ENCODE data around the gene USH2A.

USH2A gene

GRCh38 chr1:215595231-215595630, 828.0 kb downstream of the USH2A start:
- Histone ChIP-seq H3K27me3 (replicated peaks; ENCODE audit: control insufficient read depth, insufficient read depth, low read length) (no peaks in the 10 kb centered on the region), H3K4me3 (replicated peaks; ENCODE audit: low read depth, low read length) (no peak overlapping the region), H3K36me3 (ENCODE audit: control insufficient read depth, insufficient read depth, low read length) (no peaks in the 10 kb centered on the region; the same call in 1 of the 2 replicates)
- no peak for DNase-seq (ENCODE audit: extremely low read depth, insufficient read length)
- TF ChIP-seq CTCF (IDR thresholded peaks at IDR 0.05; ENCODE audit: insufficient read depth, low read length, poor library complexity, severe bottlenecking), result no peak

GRCh38 chr1:215594640-215595039, 828.6 kb downstream of the USH2A start:
- no peak overlapping the region for H3K4me3 ChIP-seq (replicated peaks; ENCODE audit: low read depth, low read length)
- no peaks in the 10 kb centered on the region; the same call in 1 of the 2 replicates for H3K36me3 ChIP-seq (ENCODE audit: control insufficient read depth, insufficient read depth, low read length)
- no peaks in the 10 kb centered on the region for H3K27me3 ChIP-seq (replicated peaks; ENCODE audit: control insufficient read depth, insufficient read depth, low read length)
- no peak for TF ChIP-seq CTCF (IDR thresholded peaks at IDR 0.05; ENCODE audit: insufficient read depth, low read length, poor library complexity, severe bottlenecking)
- DNase-seq (ENCODE audit: extremely low read depth, insufficient read length), result no peak

GRCh38 chr1:215590779-215591491, 832.3 kb downstream of the USH2A start:
- no peak for TF ChIP-seq CTCF (IDR thresholded peaks at IDR 0.05; ENCODE audit: insufficient read depth, low read length, poor library complexity, severe bottlenecking)
- Histone ChIP-seq H3K36me3 (ENCODE audit: control insufficient read depth, insufficient read depth, low read length) (no peaks in the 10 kb centered on the region; the same call in 1 of the 2 replicates), H3K4me3 (replicated peaks; ENCODE audit: low read depth, low read length) (no peak overlapping the region), H3K27me3 (replicated peaks; ENCODE audit: control insufficient read depth, insufficient read depth, low read length) (no peaks in the 10 kb centered on the region)
- DNase-seq (ENCODE audit: extremely low read depth, insufficient read length), result no peak

- no peaks in the 10 kb centered on the region for H3K36me3 ChIP-seq (ENCODE audit: control insufficient read depth, insufficient read depth, low read length)
- no peak overlapping the region for H3K4me3 ChIP-seq (replicated peaks; ENCODE audit: low read depth, low read length)
- no peak for TF ChIP-seq CTCF (IDR thresholded peaks at IDR 0.05; ENCODE audit: insufficient read depth, low read length, poor library complexity, severe bottlenecking)
- no peaks in the 10 kb centered on the region for H3K27me3 ChIP-seq (replicated peaks; ENCODE audit: control insufficient read depth, insufficient read depth, low read length)
- DNase-seq (ENCODE audit: extremely low read depth, insufficient read length), result no peak
Measured at GRCh38 chr1:215589650-215590435, 833.4 kb downstream of the USH2A start.

GRCh38 chr1:215584389-215584788, 838.9 kb downstream of the USH2A start:
- no peaks in the 10 kb centered on the region for H3K27me3 ChIP-seq (replicated peaks; ENCODE audit: control insufficient read depth, insufficient read depth, low read length)
- H3K36me3 ChIP-seq (ENCODE audit: control insufficient read depth, insufficient read depth, low read length), result no peaks in the 10 kb centered on the region; the same call in 1 of the 2 replicates
- no peak overlapping the region for H3K4me3 ChIP-seq (replicated peaks; ENCODE audit: low read depth, low read length)
- TF ChIP-seq CTCF (IDR thresholded peaks at IDR 0.05; ENCODE audit: insufficient read depth, low read length, poor library complexity, severe bottlenecking), result no peak
- no peak for DNase-seq (ENCODE audit: extremely low read depth, insufficient read length)
